Lung (tissue), 12 donors: ENCODE results near the gene EDA. TPM values are rescaled to one million over a fixed set of nuclear protein-coding genes. Genes with fewer than 3 reads are reported as not detected.

Experiments
- ATAC-seq: fragments of 200-7000 bp; cut with Tn5 transposase; one replicate; pipeline ENCODE4 v1.9.1; 2020; ENCODE audit warnings: moderate number of reproducible peaks; ENCODE audit not compliant: insufficient read depth, low FRiP score
- DNase-seq, 3 donors: peaks; one replicate each; pipeline ENCODE4 v3.0.0-alpha.2; 2013 to 2017
- H3K27ac ChIP-seq, 2 donors: one replicate each; pipeline ENCODE4 v1.5.1; 2013; ENCODE audit warnings: mild to moderate bottlenecking in 2 of 2, moderate library complexity in 2 of 2, control low read depth in 1 of 2, inconsistent platforms in 1 of 2, low read depth in 1 of 2, low read length in 1 of 2
- H3K27me3 ChIP-seq, 3 donors: one replicate each; pipeline ENCODE4 v1.5.1; 2013; ENCODE audit warnings: low read length in 2 of 3; ENCODE audit not compliant: control insufficient read depth in 3 of 3, insufficient read depth in 3 of 3
- H3K36me3 ChIP-seq, 4 donors: one replicate each; pipeline ENCODE4 v1.5.1; 2013; ENCODE audit warnings: low read length in 4 of 4, mild to moderate bottlenecking in 1 of 4, moderate library complexity in 1 of 4; ENCODE audit not compliant: control insufficient read depth in 4 of 4, insufficient read depth in 4 of 4
- H3K4me1 ChIP-seq, 5 donors: one replicate each; pipeline ENCODE4 v1.5.1; 2013; ENCODE audit warnings: low read length in 5 of 5, mild to moderate bottlenecking in 2 of 5, moderate library complexity in 1 of 5; ENCODE audit not compliant: control insufficient read depth in 5 of 5, insufficient read depth in 5 of 5
- H3K4me3 ChIP-seq: one replicate; pipeline ENCODE4 v1.5.1; 2013; ENCODE audit warnings: mild to moderate bottlenecking, control low read depth, moderate library complexity
- H3K9ac ChIP-seq, 2 donors: one replicate each; pipeline ENCODE4 v1.5.1; 2013; ENCODE audit warnings: low read length in 2 of 2, control low read depth in 1 of 2; ENCODE audit not compliant: insufficient read depth in 1 of 2
- H3K9me3 ChIP-seq, 4 donors: one replicate each; pipeline ENCODE4 v1.5.1; 2013; ENCODE audit warnings: low read length in 3 of 4, mild to moderate bottlenecking in 1 of 4, moderate library complexity in 1 of 4; ENCODE audit not compliant: control insufficient read depth in 4 of 4, insufficient read depth in 3 of 4
- CTCF ChIP-seq: IDR thresholded peaks from 2 replicates; pipeline ENCODE4 v1.5.1; 2012; ENCODE audit warnings: mild to moderate bottlenecking; ENCODE audit errors: control extremely low read depth, extremely low read depth
- WGBS, 2 donors: extraction: QIAGEN DNeasy Blood & Tissue Kit; methylation state at CpG; one replicate each; pipeline ENCODE4 v1.1.7; 2013; 5-methylcytosine and 5-hydroxymethylcytosine counted together
- polyA plus RNA-seq, 2 donors: library from polyadenylated mRNA; stranded (reverse); fragments of 200-250 nt; gene quantifications; one replicate each; pipeline ENCODE4 v1.2.1, GENCODE V29; 2013
- total RNA-seq, 2 donors: library from RNA; depleted of rRNA in 1 of 2; stranded (reverse); fragments of >200 nt in 1 of 2; gene quantifications; one replicate each; pipeline ENCODE4 v1.2.1, GENCODE V29; 2014 to 2021
- donor health status: control.
- donor health status: control.
- donor health status: Bipolar disorder and iron deficiency.
- donor health status: healthy.
- donor health status: DM: yes; HTN: yes; CAD: no.

EDA gene
- total and polyA plus RNA-seq, 4 donors, result 0.93 to 7.9 (median 3.1) TPM

- H3K4me1 ChIP-seq, result no peaks in the 10 kb centered on the region
- H3K9me3 ChIP-seq, result no peaks in the 10 kb centered on the region
- ATAC-seq (no peak), DNase-seq (peak in 1 of 3 donors; percentile 0)
- no peak overlapping the region for H3K4me3 ChIP-seq
- no peak overlapping the region for H3K9ac ChIP-seq
- no peak for TF ChIP-seq CTCF
- H3K36me3 ChIP-seq, result no peaks in the 10 kb centered on the region
- no peak overlapping the region for H3K27ac ChIP-seq
- H3K27me3 ChIP-seq, result no peaks in the 10 kb centered on the region
These were observed 303.8 kb downstream of the EDA start for GRCh38 chrX:69919749-69920148.

GRCh38 chrX:69932323-69932722 is 316.4 kb downstream of the EDA start:
- no peak for TF ChIP-seq CTCF
- no peaks in the 10 kb centered on the region for H3K9me3 ChIP-seq
- ATAC-seq (no peak), DNase-seq (no peak)
- H3K27ac ChIP-seq, result no peak overlapping the region
- H3K27me3 ChIP-seq, result no peaks in the 10 kb centered on the region
- no peak overlapping the region for H3K9ac ChIP-seq
- WGBS, 2 donors, result 60 to 65% methylated on average over 3 of the region's 3 CpGs
- H3K36me3 ChIP-seq, result no peaks in the 10 kb centered on the region
- H3K4me3 ChIP-seq, result no peak overlapping the region
- H3K4me1 ChIP-seq, result no peaks in the 10 kb centered on the region

GRCh38 chrX:69948276-69948797 is 332.4 kb downstream of the EDA start:
- Histone ChIP-seq H3K9ac (no peak overlapping the region), H3K9me3 (peaks cover 0 to 14% (median 1%) of the 10 kb centered on the region in 4 donors), H3K36me3 (no peaks in the 10 kb centered on the region), H3K4me3 (no peak overlapping the region), H3K4me1 (no peaks in the 10 kb centered on the region), H3K27me3 (no peaks in the 10 kb centered on the region), H3K27ac (no peak overlapping the region)
- no peak for DNase-seq
- ATAC-seq, result no peak
- TF ChIP-seq CTCF, result no peak
- WGBS, 2 donors, result 41 to 50% methylated on average over 2 of the region's 2 CpGs

- no peak overlapping the region for H3K9ac ChIP-seq
- no peak overlapping the region for H3K27ac ChIP-seq
- H3K4me1 ChIP-seq, result no peaks in the 10 kb centered on the region
- no peaks in the 10 kb centered on the region for H3K36me3 ChIP-seq
- no peak overlapping the region for H3K4me3 ChIP-seq
- 77 to 89% methylated on average over 1 of the region's 1 CpG for WGBS, 2 donors
- ATAC-seq, result no peak
- H3K27me3 ChIP-seq, result no peaks in the 10 kb centered on the region
- H3K9me3 ChIP-seq, result no peaks in the 10 kb centered on the region
- no peak for DNase-seq
- no peak for TF ChIP-seq CTCF
These were observed 335.8 kb downstream of the EDA start for GRCh38 chrX:69951753-69952152.
